GM18499 (cell line): ENCODE measurements around the gene CSAG2.
A peak's percentile ranks its signal among the peaks of the same experiment; 100 is the strongest.
"Not testable (repeated sequence)": the region's sequence is repeated elsewhere in the genome, so short reads cannot be mapped to it uniquely, and the experiment has no call there.

Experiments used
- ATAC-seq: cut with Tn5 transposase; IDR thresholded peaks from one replicate; pipeline ENCODE4 v1.9.1; 2021; ENCODE audit warnings: moderate number of reproducible peaks; ENCODE audit not compliant: insufficient read depth, unreplicated experiment

The CSAG2 gene

GRCh38 chrX:152709173-152709572 lies at the start of gene CSAG2:
Gene CSAG2 (minus strand): TSS chrX:152709273. CDS start chrX:152709112, 161 bp downstream.
- ATAC-seq, result not testable (repeated sequence)

- ATAC-seq, result not testable (repeated sequence)
These were observed 45.8 kb upstream of the CSAG2 start for GRCh38 chrX:152754871-152755270.

GRCh38 chrX:152753686-152754650 lies 44.9 kb upstream of the CSAG2 start, which contains the start of gene MAGEA2:
Gene MAGEA2 (minus strand): TSS chrX:152753842. CDS start chrX:152751363, 2,479 bp downstream.
- ATAC-seq, result not testable (repeated sequence)

GRCh38 chrX:152738560-152738959 lies 29.5 kb upstream of the CSAG2 start:
- no peak for ATAC-seq

GRCh38 chrX:152736528-152736927 lies 27.5 kb upstream of the CSAG2 start:
- not testable (repeated sequence) for ATAC-seq

- no peak for ATAC-seq
These were observed 26.9 kb upstream of the CSAG2 start for GRCh38 chrX:152735860-152736511.

GRCh38 chrX:152735101-152735500 lies 26.0 kb upstream of the CSAG2 start:
- no peak for ATAC-seq

- ATAC-seq, result not testable (repeated sequence)
These were observed 25.2 kb upstream of the CSAG2 start for GRCh38 chrX:152734143-152734858.

- ATAC-seq, result no peak
These were observed 24.3 kb upstream of the CSAG2 start, which contains the start of the genes CSAG1 and MAGEA12 for GRCh38 chrX:152733261-152733975. Gene CSAG1 (minus strand): TSS chrX:152733721. CDS start chrX:152732460, 1,261 bp downstream. Gene MAGEA12 (plus strand): TSS chrX:152733757. CDS start chrX:152736162, 2,405 bp downstream.

GRCh38 chrX:152725409-152725808 lies 16.3 kb upstream of the CSAG2 start:
- ATAC-seq, result no peak

- ATAC-seq, result not testable (repeated sequence)
These were observed 5.0 kb upstream of the CSAG2 start, which contains the start of gene MAGEA2B for GRCh38 chrX:152713815-152714787. Gene MAGEA2B (plus strand): TSS chrX:152714628. CDS start chrX:152717107, 2,479 bp downstream.

GRCh38 chrX:152713195-152713594 lies 4.1 kb upstream of the CSAG2 start:
- ATAC-seq, result not testable (repeated sequence)

GRCh38 chrX:152706500-152706899 lies 2.6 kb downstream of the CSAG2 start:
- ATAC-seq, result not testable (repeated sequence)

- not testable (repeated sequence) for ATAC-seq
These were observed 8.7 kb downstream of the CSAG2 start for GRCh38 chrX:152700390-152700789.

GRCh38 chrX:152697952-152698931 lies 10.8 kb downstream of the CSAG2 start, which contains the start of gene MAGEA3:
Gene MAGEA3 (plus strand): TSS chrX:152698794. CDS start chrX:152700833, 2,039 bp downstream.
- not testable (repeated sequence) for ATAC-seq

GRCh38 chrX:152681012-152681411 lies 28.1 kb downstream of the CSAG2 start:
- peak; percentile 55 for ATAC-seq

- ATAC-seq, result not testable (repeated sequence)
These were observed 34.4 kb downstream of the CSAG2 start for GRCh38 chrX:152674652-152675051.
